Effector memory CD8-positive, alpha-beta T cell (primary cell): ENCODE data around the gene CALN1.
"Not testable (repeated sequence)": the region's sequence is repeated elsewhere in the genome, so short reads cannot be mapped to it uniquely, and the experiment has no call there.

Experiments
- ATAC-seq: fragments of 150-1000 bp; cut with Tn5 transposase; replicated peaks from 2 replicates; pipeline ENCODE4 v1.10.0; 2021; ENCODE audit warnings: mild to moderate bottlenecking, moderate library complexity
- DNase-seq, 3 experiments: peaks; one replicate each; pipeline ENCODE4 v3.0.0; 2021
- H3K27ac Mint-ChIP-seq, 2 donors: one replicate each; pipeline ENCODE4 v1.8.0; 2022; ENCODE audit warnings: mild to moderate bottlenecking in 2 of 2, mixed read lengths in 2 of 2, moderate library complexity in 2 of 2
- H3K27me3 Mint-ChIP-seq, 2 donors: one replicate each; pipeline ENCODE4 v1.8.0; 2022; ENCODE audit warnings: mixed read lengths in 2 of 2
- H3K36me3 Mint-ChIP-seq: one replicate; pipeline ENCODE4 v1.8.0; 2022; ENCODE audit warnings: mild to moderate bottlenecking, moderate library complexity, mixed read lengths; ENCODE audit not compliant: insufficient read depth
- H3K4me1 Mint-ChIP-seq, 2 donors: one replicate each; pipeline ENCODE4 v1.8.0; 2022; ENCODE audit warnings: low read depth in 2 of 2, mixed read lengths in 2 of 2
- H3K4me3 Mint-ChIP-seq, 2 donors: one replicate each; pipeline ENCODE4 v1.8.0; 2022; ENCODE audit warnings: mild to moderate bottlenecking in 2 of 2, mixed read lengths in 2 of 2, moderate library complexity in 2 of 2
- H3K9me3 Mint-ChIP-seq, 2 donors: one replicate each; pipeline ENCODE4 v1.8.0; 2022; ENCODE audit warnings: mixed read lengths in 2 of 2

Gene CALN1

DNA sequence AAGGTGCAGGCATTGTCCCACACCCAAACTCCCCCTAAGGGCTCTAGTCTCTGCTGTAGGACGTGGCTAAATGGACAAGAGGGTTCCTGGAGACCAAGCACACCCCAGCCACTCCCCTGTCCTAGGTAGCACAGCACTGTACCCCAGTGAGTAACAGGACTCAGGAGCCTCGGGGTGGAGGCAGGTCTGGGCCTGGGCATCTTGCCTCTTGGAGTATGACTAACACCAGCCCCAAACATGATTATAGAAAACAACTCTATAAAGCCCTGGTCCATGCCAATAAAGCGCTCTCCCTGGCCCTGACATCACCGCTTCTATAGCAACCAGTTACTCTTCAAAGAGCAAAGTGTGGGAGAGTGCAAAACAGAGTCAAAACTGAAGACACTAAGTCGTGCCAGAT is 195.0 kb downstream of the CALN1 start:
- no peak for DNase-seq
- Mint-ChIP-seq H3K36me3 (no peaks in the 10 kb centered on the region), H3K27ac (no peak overlapping the region), H3K9me3 (no peaks in the 10 kb centered on the region), H3K4me3 (no peak overlapping the region), H3K27me3 (no peaks in the 10 kb centered on the region), H3K4me1 (no peaks in the 10 kb centered on the region)
- ATAC-seq, result no peak

DNA sequence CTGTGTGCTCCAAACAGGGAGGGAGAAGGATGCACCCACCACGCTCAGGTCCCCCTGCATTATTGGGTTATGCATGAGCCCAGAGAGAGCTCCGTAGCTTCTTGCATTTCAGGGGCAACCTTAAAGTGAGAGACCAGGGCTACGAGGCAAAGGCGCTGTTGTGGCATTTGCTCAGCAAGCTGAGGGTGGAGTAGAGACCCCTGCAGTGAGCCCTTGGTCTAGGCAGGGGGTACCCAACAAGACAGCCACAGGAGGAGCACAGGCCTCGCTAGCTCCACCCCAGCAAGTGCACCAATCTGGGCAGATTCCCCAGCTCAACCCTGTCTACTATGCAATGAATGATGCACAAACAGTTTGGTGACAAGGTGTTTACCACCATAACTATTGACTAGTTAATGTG is 198.4 kb downstream of the CALN1 start:
- Mint-ChIP-seq H3K4me1 (no peaks in the 10 kb centered on the region), H3K4me3 (no peak overlapping the region), H3K9me3 (peaks cover 8 to 23% of the 10 kb centered on the region in 2 donors), H3K27ac (no peak overlapping the region), H3K36me3 (no peaks in the 10 kb centered on the region), H3K27me3 (peaks cover 0 to 7% of the 10 kb centered on the region in 2 donors)
- ATAC-seq (no peak), DNase-seq (no peak)

DNA sequence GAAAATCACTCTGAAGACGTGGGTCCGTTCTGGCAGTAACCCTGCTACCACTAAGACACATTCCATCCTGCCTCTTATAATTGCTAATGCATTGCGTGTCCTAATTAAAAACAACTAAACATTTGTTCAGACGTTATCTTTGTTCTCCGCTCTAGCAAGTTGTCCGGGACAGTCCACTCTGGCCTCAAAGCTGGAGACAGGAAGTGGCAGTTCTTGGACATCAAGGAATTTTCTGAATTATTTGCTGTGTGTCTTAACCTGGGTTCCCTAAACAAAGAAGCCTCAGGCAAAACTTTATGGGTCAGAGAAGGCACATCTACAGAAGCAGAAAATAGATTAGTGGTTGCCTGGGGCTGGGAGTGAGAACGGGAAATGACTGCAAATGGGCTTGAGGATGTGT is 199.1 kb downstream of the CALN1 start:
- H3K27ac Mint-ChIP-seq, result no peak overlapping the region
- no peak overlapping the region for H3K4me3 Mint-ChIP-seq
- no peaks in the 10 kb centered on the region for H3K36me3 Mint-ChIP-seq
- H3K4me1 Mint-ChIP-seq, result no peaks in the 10 kb centered on the region
- H3K27me3 Mint-ChIP-seq, result peaks cover 0 to 7% of the 10 kb centered on the region in 2 donors
- ATAC-seq (no peak), DNase-seq (no peak)
- peaks cover 8 to 23% of the 10 kb centered on the region in 2 donors for H3K9me3 Mint-ChIP-seq

DNA sequence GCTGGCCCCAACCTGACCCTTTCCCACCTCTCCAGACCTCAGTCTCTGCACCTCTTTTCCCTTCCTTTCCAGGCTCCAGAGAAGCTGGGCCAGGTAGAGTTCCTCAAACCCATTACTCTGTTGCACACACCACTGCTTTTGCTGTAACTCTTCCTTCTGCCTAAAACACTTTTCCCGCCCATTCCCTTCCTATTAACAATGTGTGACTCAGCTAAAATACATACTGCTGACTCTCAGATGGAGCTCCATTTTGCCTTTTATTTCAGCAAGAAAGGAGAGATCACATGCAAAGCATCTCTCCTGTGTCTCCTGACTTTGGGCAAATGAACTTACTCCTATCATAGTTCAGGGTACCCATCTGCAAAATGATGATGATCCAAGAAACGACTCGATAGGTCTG is 201.0 kb downstream of the CALN1 start:
- ATAC-seq, result no peak
- no peaks in the 10 kb centered on the region for H3K36me3 Mint-ChIP-seq
- H3K4me3 Mint-ChIP-seq, result no peak overlapping the region
- H3K27me3 Mint-ChIP-seq, result peaks cover 0 to 7% of the 10 kb centered on the region in 2 donors
- no peak for DNase-seq
- H3K4me1 Mint-ChIP-seq, result no peaks in the 10 kb centered on the region
- H3K9me3 Mint-ChIP-seq, result peaks cover 10 to 29% of the 10 kb centered on the region in 2 donors
- H3K27ac Mint-ChIP-seq, result no peak overlapping the region

DNA sequence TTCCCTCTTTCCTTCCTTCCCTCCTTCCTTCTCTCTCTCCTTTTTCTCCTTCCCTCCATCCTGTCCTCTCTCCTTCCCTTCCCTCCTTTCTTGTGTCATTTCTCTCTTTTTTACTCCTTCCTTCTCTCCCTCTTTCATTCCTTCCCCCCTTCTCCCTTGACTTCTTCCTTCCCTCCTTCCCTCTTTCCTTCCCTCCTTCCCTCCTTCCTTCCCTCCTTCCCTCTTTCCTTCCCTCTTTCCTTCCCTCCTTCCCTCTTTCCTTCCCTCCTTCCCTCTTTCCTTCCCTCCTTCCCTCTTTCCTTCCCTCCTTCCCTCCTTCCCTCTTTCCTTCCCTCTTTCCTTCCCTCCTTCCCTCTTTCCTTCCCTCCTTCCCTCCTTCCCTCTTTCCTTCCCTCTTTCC is 203.1 kb downstream of the CALN1 start:
- not testable (repeated sequence) for H3K27me3 Mint-ChIP-seq, ATAC-seq, H3K27ac Mint-ChIP-seq

DNA sequence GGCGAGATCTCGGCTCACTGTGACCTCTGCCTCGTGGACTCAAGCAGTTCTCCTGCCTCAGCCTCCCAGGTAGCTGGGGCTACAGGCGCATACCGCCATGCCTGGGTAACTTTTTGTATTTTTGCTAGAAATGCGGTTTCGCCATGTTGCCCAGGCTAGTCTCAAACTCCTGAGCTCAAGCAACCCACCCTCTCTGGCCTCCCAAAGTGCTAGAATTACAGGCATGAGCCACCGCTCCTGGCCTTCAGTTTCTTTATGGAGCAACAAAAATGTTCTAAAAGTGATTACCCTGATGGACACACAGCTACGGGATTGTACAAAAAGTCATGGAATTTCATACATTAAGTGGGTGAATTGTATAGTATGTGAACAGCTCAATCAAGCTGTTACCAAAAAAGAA is 216.0 kb downstream of the CALN1 start:
- DNase-seq (no peak), ATAC-seq (no peak)
- Mint-ChIP-seq H3K9me3 (peaks cover 0 to 8% of the 10 kb centered on the region in 2 donors), H3K4me3 (no peak overlapping the region), H3K36me3 (no peaks in the 10 kb centered on the region), H3K27ac (no peak overlapping the region), H3K4me1 (no peaks in the 10 kb centered on the region), H3K27me3 (no peaks in the 10 kb centered on the region)

More for the DNA sequence above, 203.1 kb downstream of the CALN1 start:
- not testable (repeated sequence) for DNase-seq, H3K4me3 Mint-ChIP-seq, H3K36me3 Mint-ChIP-seq, H3K4me1 Mint-ChIP-seq
- peaks cover 12 to 36% of the 10 kb centered on the region in 2 donors for H3K9me3 Mint-ChIP-seq

DNA sequence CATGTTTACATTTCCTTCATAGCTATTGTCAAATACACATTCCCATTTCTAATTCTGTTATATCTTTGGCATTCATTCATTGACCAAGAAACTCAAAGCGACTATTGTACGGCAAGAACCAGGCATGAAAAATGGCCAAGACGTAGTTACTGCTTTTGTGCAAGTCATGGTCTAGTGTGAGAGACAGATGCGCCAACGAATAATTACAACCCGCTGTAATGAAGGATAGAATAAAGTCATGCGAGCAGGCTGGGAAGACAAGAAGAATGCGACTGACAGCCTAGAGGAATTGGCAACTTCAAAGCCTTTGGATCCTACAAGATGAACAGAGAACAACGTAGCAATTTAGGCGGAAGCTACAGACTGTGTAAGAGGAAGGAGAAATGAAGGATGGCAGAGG is 221.2 kb downstream of the CALN1 start:
- ATAC-seq, result no peak
- H3K27ac Mint-ChIP-seq, result no peak overlapping the region
- no peaks in the 10 kb centered on the region for H3K27me3 Mint-ChIP-seq
- no peak for DNase-seq
- H3K4me3 Mint-ChIP-seq, result no peak overlapping the region
- H3K36me3 Mint-ChIP-seq, result no peaks in the 10 kb centered on the region
- H3K9me3 Mint-ChIP-seq, result peaks cover 0 to 7% of the 10 kb centered on the region in 2 donors
- H3K4me1 Mint-ChIP-seq, result no peaks in the 10 kb centered on the region

DNA sequence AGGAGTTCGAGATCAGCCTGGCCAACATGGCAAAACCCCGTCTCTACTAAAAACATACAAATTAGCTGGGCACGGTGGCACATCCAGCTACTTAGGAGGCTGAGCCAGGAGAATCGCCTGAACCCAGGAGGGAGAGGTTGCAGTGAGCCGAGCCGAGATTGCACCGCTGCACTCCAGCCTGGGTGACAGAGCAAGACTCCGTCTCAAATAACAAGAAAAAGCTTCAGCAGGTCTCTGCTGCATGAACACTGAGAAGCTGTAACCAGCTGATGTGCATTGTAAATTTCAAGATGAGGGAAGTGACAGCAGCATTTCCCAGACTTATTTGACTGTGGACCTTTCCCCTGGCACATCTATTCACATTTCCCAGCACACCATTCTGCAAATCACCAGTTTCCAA is 222.0 kb downstream of the CALN1 start:
- DNase-seq, result no peak
- Mint-ChIP-seq H3K9me3 (peaks cover 3 to 7% of the 10 kb centered on the region in 2 donors), H3K27me3 (no peaks in the 10 kb centered on the region), H3K4me3 (no peak overlapping the region), H3K27ac (no peak overlapping the region), H3K36me3 (no peaks in the 10 kb centered on the region), H3K4me1 (no peaks in the 10 kb centered on the region)
- no peak for ATAC-seq

DNA sequence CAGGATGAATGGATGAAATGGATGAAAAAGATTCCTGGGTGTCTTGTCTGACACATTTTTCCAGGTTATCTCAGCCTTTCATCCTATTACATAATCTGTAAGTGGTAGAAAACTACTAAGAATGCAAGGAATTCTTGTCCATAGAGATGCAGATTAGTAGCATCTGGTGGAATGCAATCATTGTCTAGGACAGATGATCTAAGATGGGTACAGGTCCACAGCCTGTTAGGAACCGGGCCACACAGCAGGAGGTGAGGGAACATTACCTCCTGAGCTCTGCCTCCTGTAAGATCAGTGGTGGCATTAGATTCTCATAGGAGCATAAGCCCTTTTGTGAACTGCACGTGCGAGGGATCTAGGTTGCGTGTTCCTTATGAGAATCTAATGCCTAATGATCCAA is 225.0 kb downstream of the CALN1 start:
- H3K4me3 Mint-ChIP-seq, result no peak overlapping the region
- H3K9me3 Mint-ChIP-seq, result peaks cover 10 to 16% of the 10 kb centered on the region in 2 donors
- no peaks in the 10 kb centered on the region for H3K27me3 Mint-ChIP-seq
- no peaks in the 10 kb centered on the region for H3K36me3 Mint-ChIP-seq
- no peak overlapping the region for H3K27ac Mint-ChIP-seq
- ATAC-seq, result no peak
- DNase-seq, result no peak
- no peaks in the 10 kb centered on the region for H3K4me1 Mint-ChIP-seq

DNA sequence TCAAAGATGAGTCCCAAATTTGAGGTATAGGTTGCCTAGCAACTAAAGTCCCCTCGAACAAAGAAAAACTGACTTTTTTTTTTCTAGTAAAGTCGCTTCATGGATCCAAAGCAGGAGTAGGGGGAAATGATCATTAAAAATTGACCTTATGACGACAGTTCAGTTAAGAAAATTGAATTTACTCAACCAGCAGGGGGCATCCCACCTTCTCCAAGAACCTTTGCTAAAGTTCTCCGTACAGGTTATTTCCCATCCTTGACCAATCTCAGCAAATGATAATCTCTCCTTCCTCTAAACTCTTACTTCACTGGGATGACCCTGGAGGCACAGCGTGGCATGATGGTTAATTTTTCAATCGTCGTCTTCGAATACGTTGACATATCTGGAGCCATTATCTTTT is 228.3 kb downstream of the CALN1 start:
- Mint-ChIP-seq H3K27me3 (no peaks in the 10 kb centered on the region), H3K27ac (no peak overlapping the region), H3K4me3 (no peak overlapping the region), H3K36me3 (no peaks in the 10 kb centered on the region), H3K9me3 (peaks cover 9 to 23% of the 10 kb centered on the region in 2 donors), H3K4me1 (no peaks in the 10 kb centered on the region)
- ATAC-seq (no peak), DNase-seq (no peak)

DNA sequence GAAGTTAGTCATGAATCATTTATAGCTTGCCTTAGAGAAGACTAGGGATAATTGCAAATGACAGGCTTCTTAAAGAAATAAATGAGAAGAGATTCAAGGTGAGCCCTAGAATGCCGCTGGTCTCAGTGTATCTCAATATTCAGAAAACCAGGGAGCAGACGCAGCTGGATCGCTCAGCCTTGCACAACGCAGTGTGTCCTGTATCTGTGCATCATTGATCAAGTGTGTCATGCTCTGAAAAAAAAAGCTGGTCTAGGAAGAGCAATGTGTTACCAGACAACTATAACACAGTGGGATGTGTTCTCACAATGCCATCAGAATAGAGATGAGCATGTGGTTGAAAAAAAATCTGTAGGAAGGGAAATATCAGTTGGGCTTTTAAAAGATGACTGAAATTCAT is 230.1 kb downstream of the CALN1 start:
- Mint-ChIP-seq H3K4me3 (no peak overlapping the region), H3K9me3 (peaks cover 9 to 23% of the 10 kb centered on the region in 2 donors), H3K36me3 (no peaks in the 10 kb centered on the region), H3K27me3 (no peaks in the 10 kb centered on the region), H3K4me1 (no peaks in the 10 kb centered on the region), H3K27ac (no peak overlapping the region)
- ATAC-seq (no peak), DNase-seq (no peak)

DNA sequence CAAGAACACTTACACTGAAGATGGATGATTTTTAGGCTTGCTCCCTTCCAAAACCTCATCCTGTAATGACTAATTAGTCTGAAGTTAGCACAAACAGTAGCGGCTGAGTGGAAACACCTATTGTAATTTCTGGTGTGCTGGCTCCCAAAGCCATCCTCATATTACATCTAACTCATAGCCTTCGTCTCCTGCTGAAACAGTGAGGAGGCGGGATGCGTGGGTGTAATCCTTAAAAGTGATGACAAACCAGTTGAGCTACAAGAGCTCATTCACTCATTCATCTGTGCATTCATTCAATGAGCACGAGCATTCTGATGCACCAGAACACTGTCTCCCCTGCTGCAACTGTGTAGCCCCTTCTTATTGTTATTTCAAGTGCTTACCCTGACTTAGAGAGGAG is 235.3 kb downstream of the CALN1 start:
- Mint-ChIP-seq H3K27me3 (no peaks in the 10 kb centered on the region), H3K27ac (no peak overlapping the region), H3K36me3 (no peaks in the 10 kb centered on the region), H3K4me3 (no peak overlapping the region), H3K4me1 (no peaks in the 10 kb centered on the region), H3K9me3 (peaks cover 8 to 18% of the 10 kb centered on the region in 2 donors)
- ATAC-seq (no peak), DNase-seq (no peak)

DNA sequence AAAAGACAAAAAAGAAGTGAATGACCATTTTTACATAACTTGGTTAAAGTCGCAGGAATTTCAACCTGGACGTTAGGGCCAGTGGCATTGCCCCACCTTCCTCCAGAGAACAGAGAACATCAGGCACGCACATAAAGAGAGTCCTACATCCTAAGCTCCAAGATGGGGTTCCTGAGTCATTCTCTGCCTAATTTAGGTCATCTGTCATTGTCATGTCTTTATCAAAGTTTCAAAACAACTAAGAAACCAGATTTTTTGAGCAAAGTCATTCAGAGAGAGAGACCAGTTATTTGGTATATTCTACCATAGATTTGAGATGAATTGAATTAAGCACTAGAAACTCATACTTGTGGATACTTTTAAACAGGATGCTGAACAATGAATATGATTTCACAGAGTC is 241.7 kb downstream of the CALN1 start:
- peaks cover 3% of the 10 kb centered on the region for H3K36me3 Mint-ChIP-seq
- DNase-seq (no peak), ATAC-seq (no peak)
- H3K27ac Mint-ChIP-seq, result no peak overlapping the region
- H3K27me3 Mint-ChIP-seq, result no peaks in the 10 kb centered on the region
- peaks cover 2 to 8% of the 10 kb centered on the region in 2 donors for H3K9me3 Mint-ChIP-seq
- no peak overlapping the region for H3K4me3 Mint-ChIP-seq
- no peaks in the 10 kb centered on the region for H3K4me1 Mint-ChIP-seq

DNA sequence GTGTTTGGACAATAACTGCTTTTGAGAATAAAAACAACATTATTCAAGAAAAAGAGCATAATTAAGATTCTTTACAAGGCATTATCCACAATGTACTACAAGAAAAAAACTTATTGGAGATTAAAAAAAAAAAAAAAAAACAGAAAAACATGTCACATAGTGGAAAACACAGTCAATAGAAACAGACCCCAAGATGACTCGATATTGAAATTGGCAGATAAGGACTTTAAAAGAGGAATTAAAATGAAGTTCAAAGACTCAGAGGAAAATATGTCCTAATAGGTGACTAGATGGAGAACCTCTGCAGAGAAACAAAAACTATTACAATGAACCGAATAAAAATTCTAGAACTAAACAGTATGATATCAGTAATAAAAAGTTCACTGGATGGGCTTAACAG is 248.9 kb downstream of the CALN1 start:
- Mint-ChIP-seq H3K4me1 (no peaks in the 10 kb centered on the region), H3K27ac (no peak overlapping the region), H3K36me3 (no peaks in the 10 kb centered on the region), H3K27me3 (no peaks in the 10 kb centered on the region), H3K4me3 (no peak overlapping the region), H3K9me3 (peaks cover 0 to 26% of the 10 kb centered on the region in 2 donors)
- no peak for DNase-seq
- no peak for ATAC-seq

DNA sequence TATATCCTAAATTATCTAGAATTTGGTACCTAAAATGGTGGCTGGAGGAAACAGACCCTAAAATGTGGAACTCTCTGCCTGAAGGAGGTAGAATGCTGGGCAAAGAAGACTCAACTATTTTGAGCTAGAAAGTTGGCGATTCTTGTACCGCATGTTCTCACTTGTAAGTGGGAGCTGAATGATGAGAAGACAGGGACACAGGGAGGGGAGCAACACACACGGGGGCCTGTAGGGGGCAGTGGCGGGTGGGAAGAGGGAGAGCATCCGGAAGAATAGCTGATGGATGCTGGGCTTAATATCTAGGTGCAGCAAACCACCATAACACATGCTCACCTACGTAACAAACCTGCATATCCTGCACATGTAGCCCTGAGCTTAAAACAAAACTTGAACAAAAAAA is 250.6 kb downstream of the CALN1 start:
- ATAC-seq, result no peak
- no peaks in the 10 kb centered on the region for H3K27me3 Mint-ChIP-seq
- H3K36me3 Mint-ChIP-seq, result no peaks in the 10 kb centered on the region
- DNase-seq, result no peak
- H3K9me3 Mint-ChIP-seq, result peaks cover 0 to 26% of the 10 kb centered on the region in 2 donors
- H3K4me3 Mint-ChIP-seq, result no peak overlapping the region
- H3K4me1 Mint-ChIP-seq, result no peaks in the 10 kb centered on the region
- H3K27ac Mint-ChIP-seq, result no peak overlapping the region
